Ovary (tissue), 3 donors: ENCODE measurements around the gene CHPF.

Experiments used
- EP300 ChIP-seq: sonication (generic); formaldehyde crosslinking; IDR thresholded peaks from one replicate; pipeline ENCODE4 v1.6.1; 2017; ENCODE audit warnings: antibody characterized with exemption
- POLR2A ChIP-seq: fragments of 450-650 bp; IDR thresholded peaks from one replicate; pipeline ENCODE4 v1.6.1; 2017; ENCODE audit warnings: antibody characterized with exemption, mild to moderate bottlenecking, moderate library complexity
- TF ChIP-seq, protein P1 (sequence below), 3 donors: fragments of 450-650 bp in 2 of 3; fragments of 200-600 bp in 1 of 3; IDR thresholded peaks; one replicate each; pipeline versions ENCODE4 v1.5.1 to v1.8.0; 2016 to 2022; ENCODE audit warnings: antibody characterized with exemption in 3 of 3, mild to moderate bottlenecking in 1 of 3
- donor health status: DM: no; HTN: no; CAD: no.

GRCh38 chr2:219507581-219508443, 35.8 kb downstream of the CHPF start:
- TF ChIP-seq, protein P1, sequence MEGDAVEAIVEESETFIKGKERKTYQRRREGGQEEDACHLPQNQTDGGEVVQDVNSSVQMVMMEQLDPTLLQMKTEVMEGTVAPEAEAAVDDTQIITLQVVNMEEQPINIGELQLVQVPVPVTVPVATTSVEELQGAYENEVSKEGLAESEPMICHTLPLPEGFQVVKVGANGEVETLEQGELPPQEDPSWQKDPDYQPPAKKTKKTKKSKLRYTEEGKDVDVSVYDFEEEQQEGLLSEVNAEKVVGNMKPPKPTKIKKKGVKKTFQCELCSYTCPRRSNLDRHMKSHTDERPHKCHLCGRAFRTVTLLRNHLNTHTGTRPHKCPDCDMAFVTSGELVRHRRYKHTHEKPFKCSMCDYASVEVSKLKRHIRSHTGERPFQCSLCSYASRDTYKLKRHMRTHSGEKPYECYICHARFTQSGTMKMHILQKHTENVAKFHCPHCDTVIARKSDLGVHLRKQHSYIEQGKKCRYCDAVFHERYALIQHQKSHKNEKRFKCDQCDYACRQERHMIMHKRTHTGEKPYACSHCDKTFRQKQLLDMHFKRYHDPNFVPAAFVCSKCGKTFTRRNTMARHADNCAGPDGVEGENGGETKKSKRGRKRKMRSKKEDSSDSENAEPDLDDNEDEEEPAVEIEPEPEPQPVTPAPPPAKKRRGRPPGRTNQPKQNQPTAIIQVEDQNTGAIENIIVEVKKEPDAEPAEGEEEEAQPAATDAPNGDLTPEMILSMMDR (IDR thresholded peaks at IDR 0.05): no peak
- no peak for TF ChIP-seq POLR2A
- TF ChIP-seq EP300: no peak
